Motor neuron (in vitro differentiated cells): ENCODE data around the gene CCDC181. TPM values are rescaled to one million over a fixed set of nuclear protein-coding genes. Genes with fewer than 3 reads are reported as not detected.

ENCODE experiments used
- ATAC-seq, 8 experiments: fragments of 200-7000 bp; cut with Tn5 transposase; replicated peaks in 6 of 8; 2 replicates each; pipeline ENCODE4 v1.8.0; 2021; ENCODE audit warnings: mild to moderate bottlenecking in 8 of 8, moderate library complexity in 8 of 8
- H3K27ac ChIP-seq, 2 donors: fragments of 250-450 bp; sonication (Bioruptor Pico); 2 replicates each; pipeline ENCODE4 v1.9.0; 2021; ENCODE audit warnings: antibody characterized with exemption in 2 of 2, mild to moderate bottlenecking in 2 of 2, moderate library complexity in 1 of 2
- H3K4me1 ChIP-seq, 2 donors: fragments of 250-450 bp; sonication (Bioruptor Pico); replicated peaks in 1 of 2; 2 replicates each; pipeline ENCODE4 v1.6.1; 2021; ENCODE audit warnings: antibody characterized with exemption in 2 of 2, mild to moderate bottlenecking in 2 of 2, moderate library complexity in 1 of 2
- H3K4me3 ChIP-seq, 5 donors: fragments of 250-450 bp; sonication (Bioruptor Pico); 2 replicates each; pipeline ENCODE4 v1.9.0; 2021; ENCODE audit warnings: antibody characterized with exemption in 5 of 5, mild to moderate bottlenecking in 5 of 5, moderate library complexity in 4 of 5
- WGBS, 10 experiments: fragments of 450-650 bp; shearing (Covaris generic); methylation state at CpG; one replicate each; pipeline ENCODE4 v1.0.0; 2022; 5-methylcytosine and 5-hydroxymethylcytosine counted together
- in situ Hi-C, 9 experiments: fragments of 400-800 bp; cut with MboI; loops; one replicate each; pipeline ENCODE4 v1.15.0; 2021; ENCODE audit warnings: low sequenced_read_pairs in 9 of 9, low pct_unique_long_range_greater_than_20kb in 2 of 9; ENCODE audit not compliant: unreplicated experiment in 9 of 9
- total RNA-seq, 8 experiments: library from RNA; unstranded; fragments of 300-600 nt; gene quantifications; 2 replicates each; pipeline versions ENCODE4 v1.2.3 to v1.2.4, GENCODE V29; 2022

The CCDC181 gene
- total RNA-seq, 8 experiments from 2014 or later = 0.20 to 37.4 (median 27.3) TPM

DNA sequence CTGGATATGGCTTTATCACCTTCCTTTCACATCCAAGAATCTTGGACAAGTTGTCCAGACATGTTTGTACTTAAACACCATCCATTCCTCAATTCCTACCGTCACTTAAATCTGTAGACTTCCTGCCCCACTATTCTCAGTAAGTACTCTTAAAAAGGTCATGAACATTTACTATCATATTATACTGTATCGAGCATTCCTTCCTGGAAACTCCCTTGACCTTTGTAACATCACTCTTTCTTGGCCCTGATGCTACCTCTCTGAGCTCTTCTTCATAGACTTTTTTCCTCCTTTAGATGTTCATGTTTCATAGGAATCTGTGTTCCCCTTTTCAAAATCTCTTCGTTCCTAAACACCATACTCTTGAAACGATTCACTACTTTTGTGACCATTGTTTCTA is 43.8 kb downstream of the CCDC181 start:
- no peak for ATAC-seq
- H3K4me1 ChIP-seq = no peaks in the 10 kb centered on the region
- in situ Hi-C loops = loop anchor here in 1 of 9 experiments (25.0 kb wide), 1 partner anchor 154 kb away; no protein-coding TSS in a partner anchor
- H3K27ac ChIP-seq = no peak overlapping the region
- WGBS, 10 experiments = 69 to 100% (median 89%) methylated on average over 3 to 4 of the region's 4 CpGs
- no peak overlapping the region for H3K4me3 ChIP-seq

DNA sequence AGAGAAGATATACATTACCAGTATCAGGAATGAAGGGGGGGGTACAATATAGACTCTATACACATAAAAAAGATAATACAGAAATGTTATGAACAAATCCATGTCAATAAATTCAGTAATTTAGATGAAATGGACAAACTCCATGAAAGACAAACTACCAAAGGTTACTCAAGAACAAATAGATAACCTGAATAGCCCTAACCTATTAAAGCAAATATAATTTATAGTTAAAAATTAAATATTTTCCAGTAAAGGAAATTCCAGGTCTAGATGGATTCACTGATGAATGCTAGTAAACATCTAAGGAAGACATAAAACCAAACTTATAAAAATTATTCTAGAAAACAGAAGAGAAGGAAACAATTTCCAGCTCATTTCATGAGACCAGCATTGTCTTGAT is 46.1 kb downstream of the CCDC181 start:
- Histone ChIP-seq H3K27ac (no peak overlapping the region), H3K4me1 (no peaks in the 10 kb centered on the region), H3K4me3 (no peak overlapping the region)
- in situ Hi-C loops = loop anchor here in 1 of 9 experiments (25.0 kb wide), 1 partner anchor 156 kb away; no protein-coding TSS in a partner anchor
- ATAC-seq = no peak

DNA sequence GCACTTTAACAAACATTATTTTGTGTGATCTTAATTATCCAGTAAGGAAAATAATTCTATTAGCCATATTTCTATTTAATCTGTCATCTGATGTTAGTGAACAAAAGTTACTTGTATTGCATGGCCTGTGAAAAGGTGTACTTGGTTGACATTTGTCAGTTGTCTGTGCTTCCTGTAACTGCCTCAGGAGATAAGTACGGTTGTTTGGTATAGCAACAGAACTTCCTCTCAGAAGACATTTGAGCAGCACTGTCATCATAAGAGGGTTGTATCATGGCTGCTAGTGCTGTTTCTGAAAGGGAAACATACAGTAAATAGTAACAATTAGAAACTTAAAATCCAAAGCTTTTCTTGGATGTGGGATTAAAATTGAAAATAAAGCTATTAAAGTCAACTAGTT is 55.9 kb downstream of the CCDC181 start:
- in situ Hi-C loops = loop anchor here in 3 of 9 experiments (25.0 kb wide), 2 partner anchors 759 to 784 kb away; partner anchors contain the start of gene XCL1 (in 1 of the 3)
- H3K4me3 ChIP-seq = no peak overlapping the region
- no peak overlapping the region for H3K27ac ChIP-seq
- peaks cover 12 to 28% of the 10 kb centered on the region in 2 donors for H3K4me1 ChIP-seq
- no peak for ATAC-seq
- 33 to 100% (median 100%) methylated on average over 1 of the region's 1 CpG; no CpG with 5 or more reads in 3 of the 10 experiments for WGBS, 10 experiments

DNA sequence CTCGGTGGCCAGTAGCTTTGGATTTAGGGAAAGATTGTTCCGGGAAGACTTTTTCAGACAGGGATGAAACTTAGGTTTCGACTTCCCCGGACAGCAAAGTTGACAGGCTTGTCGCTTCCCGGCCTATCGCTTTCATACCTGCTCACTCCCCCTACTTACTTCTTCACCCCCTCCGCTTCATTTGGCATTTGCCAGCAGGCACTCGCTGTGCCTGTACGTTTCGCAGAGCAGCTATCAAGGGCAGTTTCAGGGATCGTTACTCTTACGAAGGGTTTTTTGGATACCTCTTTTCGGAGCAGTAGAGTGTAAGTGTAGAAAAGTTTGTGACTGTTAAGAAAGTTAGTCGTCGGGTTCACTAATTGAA is 58.9 kb downstream of the CCDC181 start:
- in situ Hi-C loops = loop anchor here in 3 of 9 experiments (25.0 kb wide), 2 partner anchors 756 to 781 kb away; partner anchors contain the start of gene XCL1 (in 1 of the 3)
- WGBS, 10 experiments = 0 to 8% (median 0%) methylated on average over 1 to 16 of the region's 16 CpGs
- ATAC-seq = peak in 3 of 8 experiments; percentile 4 to 9 (median 9)
- Histone ChIP-seq H3K27ac (peak overlapping the region; percentile 84 to 88), H3K4me3 (peak overlapping the region; percentile 55 to 82 (median 73)), H3K4me1 (peaks cover 10 to 38% of the 10 kb centered on the region in 2 donors)

DNA sequence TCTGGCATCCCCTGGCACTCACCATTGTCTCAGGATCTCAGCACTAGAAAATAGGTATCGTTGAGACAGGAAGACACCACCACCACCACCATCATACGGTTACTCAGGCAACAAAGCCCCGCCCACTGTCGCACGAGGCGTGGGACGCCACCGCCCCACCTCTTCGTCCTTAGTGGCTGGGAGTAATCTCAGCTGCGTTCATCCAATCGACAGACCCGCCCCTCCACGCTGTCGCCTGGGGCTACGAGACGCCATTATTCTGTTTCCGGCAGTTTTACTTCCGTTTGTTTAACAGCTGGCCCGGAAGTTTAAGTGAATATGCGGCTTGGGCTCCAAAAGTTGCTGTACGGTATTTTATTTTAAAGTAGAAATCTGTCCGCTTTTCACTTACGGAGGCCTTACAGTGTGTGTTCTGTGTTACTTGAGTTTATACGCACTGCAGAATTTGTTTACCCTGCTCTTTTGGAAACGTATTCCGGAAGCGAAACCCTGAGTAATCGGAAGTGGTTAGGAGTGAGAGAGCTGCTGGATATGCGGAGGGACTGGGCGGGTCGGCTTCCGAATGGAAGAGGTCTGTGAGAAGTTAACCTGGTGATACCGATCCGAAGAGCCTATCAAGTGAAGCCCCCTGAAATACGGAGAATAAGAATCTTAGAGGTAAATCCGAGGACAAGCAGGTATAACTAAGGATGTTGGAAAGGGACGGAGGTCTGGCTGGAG is 59.4 kb downstream of the CCDC181 start, which contains the start of the genes BLZF1 and NME7:
Gene BLZF1, plus strand, starts transcription at position 510 of the 720 bp plus-strand sequence. CDS start 1,328 bp downstream, outside the sequence.
Gene NME7, minus strand, starts transcription at position 112 of the 720 bp plus-strand sequence. Its CDS starts 87 bp downstream, at position 25.
- peak; percentile 89 to 99 (median 98) for ATAC-seq
- in situ Hi-C loops = loop anchor here in 3 of 9 experiments (25.0 kb wide), 2 partner anchors 756 to 781 kb away; partner anchors contain the start of gene XCL1 (in 1 of the 3)
- Histone ChIP-seq H3K4me1 (peaks cover 10 to 35% of the 10 kb centered on the region in 2 donors), H3K4me3 (peak within 1 kb of the TSS; percentile 55 to 82 (median 73)), H3K27ac (peak within 1 kb of the TSS; percentile 84 to 88)
- 0 to 3% (median 1%) methylated on average over 8 to 35 of the region's 37 CpGs for WGBS, 10 experiments

DNA sequence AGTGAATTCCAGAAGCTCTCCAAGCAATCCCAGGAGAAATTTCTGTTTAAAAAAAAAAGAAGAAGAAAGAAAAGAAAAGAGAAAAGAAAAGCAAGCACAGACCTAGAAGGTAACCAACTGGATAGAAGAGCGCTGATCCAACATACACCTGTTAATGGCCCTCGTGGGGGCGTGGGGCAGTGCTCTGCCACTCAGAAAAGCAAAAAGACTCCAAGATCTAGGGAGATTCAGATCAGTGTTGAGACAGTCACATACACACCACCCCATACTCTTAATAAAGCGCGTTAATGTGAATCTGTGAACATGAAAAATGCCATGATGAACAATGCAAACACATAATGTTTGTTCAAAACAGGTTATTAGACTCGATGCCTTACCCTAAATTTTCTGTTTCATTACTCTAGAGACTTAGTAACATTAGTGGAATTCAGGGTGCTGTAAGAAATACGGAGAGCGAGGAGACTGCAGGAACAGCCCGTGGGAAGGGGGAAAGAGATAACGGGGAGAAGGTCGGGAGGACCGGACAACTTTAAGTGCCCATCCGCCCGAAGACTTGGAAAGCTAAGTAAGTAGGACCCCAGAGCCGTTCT is 60.1 kb downstream of the CCDC181 start:
- H3K4me3 ChIP-seq = peak overlapping the region; percentile 55 to 82 (median 73)
- H3K4me1 ChIP-seq = peaks cover 10 to 35% of the 10 kb centered on the region in 2 donors
- 6 to 27% (median 18%) methylated on average over 4 to 15 of the region's 15 CpGs for WGBS, 10 experiments
- in situ Hi-C loops = loop anchor here in 3 of 9 experiments (25.0 kb wide), 2 partner anchors 755 to 780 kb away; partner anchors contain the start of gene XCL1 (in 1 of the 3)
- peak overlapping the region; percentile 56 to 80 for H3K27ac ChIP-seq
- peak; percentile 3 to 43 (median 30) for ATAC-seq

DNA sequence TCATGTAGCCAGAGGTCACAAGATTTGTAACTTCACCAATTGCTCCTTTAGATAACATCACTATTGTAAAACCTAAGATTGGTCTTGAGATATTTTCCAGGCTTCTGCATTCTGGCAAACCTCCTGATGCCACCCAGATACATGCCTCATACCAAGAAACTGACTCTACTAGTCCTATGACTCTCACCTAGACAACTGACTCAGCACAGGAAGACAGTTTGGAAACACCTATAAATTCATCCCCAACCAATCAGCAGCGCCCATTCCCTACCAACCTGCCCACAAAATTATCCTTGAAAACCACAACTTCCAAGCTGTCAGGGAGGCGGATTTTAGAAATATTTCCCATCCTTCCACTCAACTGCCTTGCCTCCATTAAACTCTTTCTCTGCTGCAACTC is 62.3 kb downstream of the CCDC181 start:
- in situ Hi-C loops = loop anchor here in 3 of 9 experiments (25.0 kb wide), 2 partner anchors 753 to 778 kb away; partner anchors contain the start of gene XCL1 (in 1 of the 3)
- H3K4me3 ChIP-seq = no peak overlapping the region
- ATAC-seq = no peak
- H3K4me1 ChIP-seq = peaks cover 8 to 30% of the 10 kb centered on the region in 2 donors
- WGBS, 10 experiments = 86 to 100% (median 100%) methylated on average over 1 to 2 of the region's 2 CpGs; no CpG with 5 or more reads in 2 of the 10 experiments
- no peak overlapping the region for H3K27ac ChIP-seq

DNA sequence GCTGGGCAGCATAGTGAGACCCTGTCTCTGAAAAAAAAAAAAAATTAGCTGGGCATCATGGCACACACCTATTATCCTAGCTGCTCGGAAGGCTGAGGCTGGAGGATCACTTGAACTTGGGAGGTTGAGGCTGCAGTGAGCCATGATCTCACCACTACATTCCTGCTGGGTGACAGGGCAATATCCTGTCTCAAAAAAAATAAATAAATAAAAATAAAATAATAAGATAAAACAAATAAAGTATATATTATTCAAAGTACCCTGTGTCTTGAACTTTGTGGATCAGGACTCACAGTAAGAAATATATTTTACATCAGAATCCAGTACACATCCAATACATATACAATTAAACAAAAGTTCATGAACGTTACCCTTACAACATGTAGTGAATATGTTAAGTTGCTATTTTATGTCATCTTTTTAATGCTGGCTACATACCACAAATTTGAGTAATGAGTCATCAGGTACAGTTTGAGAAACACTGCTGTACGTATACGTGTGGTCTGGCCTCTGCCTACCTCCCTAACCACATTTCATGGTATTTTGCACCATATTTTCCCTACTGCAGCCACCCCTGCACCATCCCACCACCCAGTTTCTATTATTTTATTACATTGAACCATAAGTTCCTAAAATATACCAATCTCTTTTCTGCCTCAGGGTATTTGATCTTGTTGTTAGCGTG is 64.1 kb downstream of the CCDC181 start:
- in situ Hi-C loops = loop anchor here in 3 of 9 experiments (25.0 kb wide), 2 partner anchors 751 to 776 kb away; partner anchors contain the start of gene XCL1 (in 1 of the 3)
- no peak overlapping the region for H3K4me3 ChIP-seq
- H3K4me1 ChIP-seq = peaks cover 8 to 18% of the 10 kb centered on the region in 2 donors
- 0 to 100% (median 88%) methylated on average over 1 to 5 of the region's 5 CpGs; no CpG with 5 or more reads in 1 of the 10 experiments for WGBS, 10 experiments
- ATAC-seq = no peak
- no peak overlapping the region for H3K27ac ChIP-seq

DNA sequence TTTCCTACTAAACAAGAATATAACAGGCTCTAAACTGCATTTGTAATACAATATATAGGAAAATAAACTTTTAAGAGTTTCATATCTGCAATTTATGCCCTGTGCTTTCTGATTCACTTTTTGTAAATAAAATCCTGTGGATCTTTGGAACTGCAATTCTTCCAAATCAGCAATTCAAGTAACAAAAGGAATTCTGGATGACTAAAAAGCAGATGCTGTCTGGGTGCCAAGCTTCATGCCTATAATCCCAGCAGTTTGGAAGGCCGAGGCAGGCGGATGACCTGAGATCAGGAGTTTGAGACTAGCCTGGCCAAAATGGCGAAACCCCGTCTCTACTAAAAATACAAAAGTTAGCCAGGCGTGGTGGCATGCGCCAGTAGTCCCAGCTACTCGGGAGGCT is 66.0 kb downstream of the CCDC181 start:
- in situ Hi-C loops = loop anchor here in 3 of 9 experiments (25.0 kb wide), 2 partner anchors 749 to 774 kb away; partner anchors contain the start of gene XCL1 (in 1 of the 3)
- WGBS, 10 experiments = 40 to 100% (median 97%) methylated on average over 1 to 7 of the region's 7 CpGs; no CpG with 5 or more reads in 3 of the 10 experiments
- Histone ChIP-seq H3K4me1 (peaks cover under 1 to 12% of the 10 kb centered on the region in 2 donors), H3K27ac (no peak overlapping the region), H3K4me3 (no peak overlapping the region)
- ATAC-seq = no peak

DNA sequence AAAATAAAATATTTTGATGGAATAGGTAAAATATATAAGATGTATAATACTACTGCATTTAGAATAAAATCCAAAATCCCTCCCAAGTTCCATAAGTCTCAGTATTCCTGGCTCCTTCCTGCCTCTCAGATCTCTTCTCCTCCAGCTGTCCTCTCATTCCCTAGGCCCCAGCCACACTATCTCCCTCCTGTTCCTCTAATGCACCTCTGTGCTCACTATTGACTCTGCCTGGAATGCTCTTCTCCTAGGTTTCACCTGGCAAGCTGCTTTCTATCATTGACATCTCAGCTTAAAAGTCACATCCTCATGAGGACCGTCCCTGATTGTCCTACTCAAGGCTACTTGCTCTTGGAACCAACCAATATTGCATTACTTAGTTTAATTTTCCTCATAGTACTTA is 66.9 kb downstream of the CCDC181 start:
- no peak for ATAC-seq
- no peak overlapping the region for H3K27ac ChIP-seq
- in situ Hi-C loops = loop anchor here in 3 of 9 experiments (25.0 kb wide), 2 partner anchors 748 to 773 kb away; partner anchors contain the start of gene XCL1 (in 1 of the 3)
- no peak overlapping the region for H3K4me3 ChIP-seq
- WGBS, 10 experiments = 83 to 100% (median 100%) methylated on average over 1 of the region's 1 CpG; no CpG with 5 or more reads in 1 of the 10 experiments
- H3K4me1 ChIP-seq = peaks cover 0 to 4% of the 10 kb centered on the region in 2 donors

DNA sequence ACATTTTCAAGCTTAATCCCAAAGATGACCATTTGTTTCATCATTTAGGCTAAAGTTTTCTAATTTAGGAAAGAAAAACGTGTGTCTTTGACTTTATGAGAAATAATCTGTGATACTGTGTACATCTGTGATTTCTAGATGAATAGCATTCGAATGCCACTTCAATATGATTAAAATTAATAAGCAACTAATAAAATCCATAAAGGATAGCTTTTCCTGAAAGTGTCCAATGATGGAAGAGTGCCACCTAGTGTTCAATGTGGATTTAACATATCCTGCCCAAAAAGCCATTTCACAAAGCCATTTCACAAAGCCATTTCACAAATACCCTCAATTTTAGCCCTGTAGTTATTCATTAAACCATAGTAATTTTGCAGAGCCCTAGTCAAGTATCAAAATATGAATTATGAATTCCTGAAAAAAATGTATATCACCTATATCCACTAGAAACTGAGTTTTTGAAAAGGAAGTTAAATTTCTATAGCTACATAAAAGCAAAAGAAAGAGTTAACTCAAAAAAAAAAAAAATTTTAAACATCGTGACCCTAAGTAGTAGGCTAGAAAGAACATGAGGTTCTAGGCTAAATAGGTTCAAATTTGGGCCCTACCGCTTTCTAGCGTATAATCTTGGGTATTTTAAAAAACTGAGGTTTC is 78.8 kb downstream of the CCDC181 start:
- Histone ChIP-seq H3K4me1 (peaks cover 0 to 5% of the 10 kb centered on the region in 2 donors), H3K4me3 (no peak overlapping the region), H3K27ac (no peak overlapping the region)
- ATAC-seq = peak in 2 of 8 experiments; percentile 25 to 39
- in situ Hi-C loops = loop anchor here in 6 of 9 experiments (10.0 to 25.0 kb wide), 4 partner anchors 236 to 1011 kb away; partner anchors contain the start of gene ATP1B1 (in 1 of the 6)
- 38 to 57% (median 46%) methylated on average over 4 to 5 of the region's 5 CpGs for WGBS, 10 experiments
